Kidney epithelial cell (primary cell): ENCODE results near the gene LRP5. TPM values are rescaled to one million over a fixed set of nuclear protein-coding genes. Genes with fewer than 3 reads are reported as not detected.

Experiments used
- DNase-seq: peaks from one replicate; pipeline ENCODE4 v3.0.0-alpha.2; 2010; ENCODE audit warnings: low read depth
- H3K27me3 ChIP-seq: 2 replicates; pipeline ENCODE4 v1.6.0; 2011; ENCODE audit warnings: low read length; ENCODE audit not compliant: control insufficient read depth, insufficient read depth
- H3K36me3 ChIP-seq: 2 replicates; pipeline ENCODE4 v1.5.1; 2011; ENCODE audit warnings: low read length; ENCODE audit not compliant: control insufficient read depth, insufficient read depth
- H3K4me3 ChIP-seq: 2 replicates; pipeline ENCODE4 v1.5.1; 2011; ENCODE audit warnings: low read depth, mild to moderate bottlenecking, control low read depth, low read length
- CTCF ChIP-seq: IDR thresholded peaks from 2 replicates; pipeline ENCODE4 v1.5.1; 2011; ENCODE audit warnings: mild to moderate bottlenecking, moderate library complexity, low read length, control low read depth, inconsistent platforms; ENCODE audit not compliant: insufficient read depth, poor library complexity, severe bottlenecking
- total RNA-seq: library from RNA; depleted of rRNA; stranded (reverse); fragments of >200 nt; gene quantifications from 2 replicates; pipeline ENCODE4 v1.2.3, GENCODE V29; 2015

Gene LRP5
- total RNA-seq = 31.2 and 31.6 TPM in 2 replicates

- Histone ChIP-seq H3K4me3 (peak within 1 kb of the TSS; percentile 51), H3K27me3 (no peaks in the 10 kb centered on the region), H3K36me3 (no peaks in the 10 kb centered on the region)
- no peak for TF ChIP-seq CTCF
- DNase-seq = no peak
Measured at GRCh38 chr11:68312117-68312779, at the start of gene LRP5. Gene LRP5, plus strand, starts transcription at chr11:68312591. Its CDS starts 124 bp downstream, at chr11:68312715.

- no peak for DNase-seq
- no peak for TF ChIP-seq CTCF
- peaks cover 2% of the 10 kb centered on the region for H3K36me3 ChIP-seq
- H3K27me3 ChIP-seq = no peaks in the 10 kb centered on the region
- H3K4me3 ChIP-seq = no peak overlapping the region
Measured at GRCh38 chr11:68263444-68264035, 48.9 kb upstream of the LRP5 start.

- DNase-seq = no peak
- H3K4me3 ChIP-seq = no peak overlapping the region
- TF ChIP-seq CTCF = no peak
- H3K27me3 ChIP-seq = no peaks in the 10 kb centered on the region
- peaks cover 2% of the 10 kb centered on the region for H3K36me3 ChIP-seq
Measured at GRCh38 chr11:68264244-68264643, 48.1 kb upstream of the LRP5 start.

- DNase-seq = no peak
- no peak for TF ChIP-seq CTCF
- peaks cover 2% of the 10 kb centered on the region for H3K36me3 ChIP-seq
- no peak overlapping the region for H3K4me3 ChIP-seq
- H3K27me3 ChIP-seq = no peaks in the 10 kb centered on the region
Measured at GRCh38 chr11:68264741-68265540, 47.5 kb upstream of the LRP5 start.

- peaks cover 2% of the 10 kb centered on the region for H3K36me3 ChIP-seq
- no peak for DNase-seq
- no peak for TF ChIP-seq CTCF
- H3K4me3 ChIP-seq = no peak overlapping the region
- no peaks in the 10 kb centered on the region for H3K27me3 ChIP-seq
Measured at GRCh38 chr11:68266121-68266891, 46.1 kb upstream of the LRP5 start.
